Measurements from ENCODE around the gene PEX11A.

PEX11A gene

DNA sequence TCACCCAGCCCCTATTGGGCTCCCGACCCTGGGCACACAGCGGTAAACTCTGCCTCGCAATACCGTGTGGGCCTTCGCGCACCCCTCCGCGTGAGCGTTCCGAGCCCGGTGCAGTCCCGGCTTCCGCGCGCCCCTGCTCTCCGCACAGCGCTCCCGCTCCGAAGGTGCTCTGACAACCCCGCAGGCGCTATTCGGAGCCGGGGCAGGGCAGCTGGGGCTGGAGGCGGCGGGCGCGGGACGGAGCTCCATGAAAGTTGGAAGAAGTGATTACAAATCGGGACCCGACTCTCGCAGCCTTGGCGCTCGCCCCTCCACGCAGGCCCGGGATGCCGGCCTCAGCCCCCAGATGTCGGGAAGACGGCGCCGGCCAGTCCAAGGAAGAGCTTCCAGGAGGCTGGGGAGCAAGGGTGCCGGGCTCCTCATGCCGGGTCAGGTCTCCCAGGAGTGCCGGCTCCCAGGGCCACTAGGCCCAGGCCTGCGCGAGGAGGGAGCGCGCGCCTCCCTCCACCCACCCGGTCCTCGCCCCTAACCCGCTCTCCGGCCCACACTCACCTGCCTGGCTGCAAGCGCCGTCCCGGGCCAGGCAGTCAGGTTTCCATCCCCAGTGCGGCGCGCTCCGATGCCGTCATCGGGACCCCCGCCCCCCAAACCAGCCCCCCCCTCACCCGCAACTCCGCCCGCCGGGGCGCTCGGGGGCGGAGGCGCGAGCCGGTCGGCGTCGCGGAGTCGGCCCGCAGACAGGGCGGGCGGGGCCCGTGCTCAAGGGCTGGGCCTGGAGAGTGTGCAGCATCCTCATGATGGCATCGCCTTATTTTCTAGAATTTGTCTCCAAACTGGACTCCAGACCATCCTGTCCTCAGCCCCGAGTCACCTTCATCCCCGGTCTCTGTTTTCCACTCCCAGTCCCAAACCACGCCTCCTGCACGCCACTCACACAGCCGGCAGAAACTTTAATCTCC is 35.4 kb downstream of the PEX11A start, which contains the start of gene KIF7 (continued):
- TF ChIP-seq, protein P1, sequence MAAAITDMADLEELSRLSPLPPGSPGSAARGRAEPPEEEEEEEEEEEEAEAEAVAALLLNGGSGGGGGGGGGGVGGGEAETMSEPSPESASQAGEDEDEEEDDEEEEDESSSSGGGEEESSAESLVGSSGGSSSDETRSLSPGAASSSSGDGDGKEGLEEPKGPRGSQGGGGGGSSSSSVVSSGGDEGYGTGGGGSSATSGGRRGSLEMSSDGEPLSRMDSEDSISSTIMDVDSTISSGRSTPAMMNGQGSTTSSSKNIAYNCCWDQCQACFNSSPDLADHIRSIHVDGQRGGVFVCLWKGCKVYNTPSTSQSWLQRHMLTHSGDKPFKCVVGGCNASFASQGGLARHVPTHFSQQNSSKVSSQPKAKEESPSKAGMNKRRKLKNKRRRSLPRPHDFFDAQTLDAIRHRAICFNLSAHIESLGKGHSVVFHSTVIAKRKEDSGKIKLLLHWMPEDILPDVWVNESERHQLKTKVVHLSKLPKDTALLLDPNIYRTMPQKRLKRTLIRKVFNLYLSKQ (tag by site-specific recombination; IDR thresholded peaks at IDR 0.05; ENCODE audit: borderline replicate concordance) = no peak
- TF ChIP-seq ZNF558 (tag by site-specific recombination; IDR thresholded peaks at IDR 0.05) (no peak), ZNF843 (tag by site-specific recombination; IDR thresholded peaks at IDR 0.05) (no peak), ZNF114 (tag by site-specific recombination; IDR thresholded peaks at IDR 0.05) (no peak), SCRT1 (tag by site-specific recombination; IDR thresholded peaks at IDR 0.05; ENCODE audit: borderline replicate concordance) (no peak), ZNF621 (tag by site-specific recombination; IDR thresholded peaks at IDR 0.05) (no peak), ZFP3 (tag by site-specific recombination; IDR thresholded peaks at IDR 0.05; ENCODE audit: low read depth) (no peak), ZNF2 (tag by site-specific recombination; IDR thresholded peaks at IDR 0.05) (peak; percentile 43; the same call in 1 of the 2 replicates), HOXC10 (CRISPR knock-in tag; IDR thresholded peaks at IDR 0.05) (no peak), WT1 (tag by site-specific recombination; IDR thresholded peaks at IDR 0.05) (peak; percentile 30; the same call in 1 of the 2 replicates), ZNF76 (tag by site-specific recombination; IDR thresholded peaks at IDR 0.05; ENCODE audit: borderline replicate concordance, low read depth) (no peak), ZNF596 (tag by site-specific recombination; IDR thresholded peaks at IDR 0.05) (no peak), PRDM1 (tag by site-specific recombination; IDR thresholded peaks at IDR 0.05) (no peak), ZNF626 (tag by site-specific recombination; IDR thresholded peaks at IDR 0.05) (no peak), GLI4 (tag by site-specific recombination; IDR thresholded peaks at IDR 0.05) (no peak), ZNF629 (tag by site-specific recombination; IDR thresholded peaks at IDR 0.05) (peak; percentile 35; the same call in 1 of the 2 replicates), HOXD13 (CRISPR knock-in tag; IDR thresholded peaks at IDR 0.05; ENCODE audit: borderline replicate concordance) (no peak), ZNF837 (tag by site-specific recombination; IDR thresholded peaks at IDR 0.05) (no peak), ZFP69B (tag by site-specific recombination; IDR thresholded peaks at IDR 0.05) (no peak), EGR2 (tag by site-specific recombination; IDR thresholded peaks at IDR 0.05; ENCODE audit: low read depth) (peak; percentile 58), SP3 (tag by site-specific recombination; IDR thresholded peaks at IDR 0.05) (peak; percentile 60), ZNF394 (tag by site-specific recombination; IDR thresholded peaks at IDR 0.05; ENCODE audit: borderline replicate concordance) (no peak), ZNF23 (tag by site-specific recombination; IDR thresholded peaks at IDR 0.05; ENCODE audit: borderline replicate concordance) (no peak), ZNF677 (tag by site-specific recombination; IDR thresholded peaks at IDR 0.05) (no peak), ZNF211 (tag by site-specific recombination; IDR thresholded peaks at IDR 0.05; ENCODE audit: low read depth) (no peak), ZNF623 (tag by site-specific recombination; IDR thresholded peaks at IDR 0.05) (no peak), ZNF112 (tag by site-specific recombination; IDR thresholded peaks at IDR 0.05) (no peak), ZNF266 (tag by site-specific recombination; IDR thresholded peaks at IDR 0.05; ENCODE audit: low read depth) (no peak), ZNF529 (tag by site-specific recombination; IDR thresholded peaks at IDR 0.05; ENCODE audit: insufficient replicate concordance) (no peak), ZNF169 (tag by site-specific recombination; IDR thresholded peaks at IDR 0.05) (no peak), ZNF521 (tag by site-specific recombination; IDR thresholded peaks at IDR 0.05) (no peak), ZBTB21 (tag by site-specific recombination; IDR thresholded peaks at IDR 0.05) (no peak), SALL2 (tag by site-specific recombination; IDR thresholded peaks at IDR 0.05; ENCODE audit: borderline replicate concordance) (no peak), YY2 (tag by site-specific recombination; IDR thresholded peaks at IDR 0.05) (no peak)
- TF ChIP-seq, protein P2, sequence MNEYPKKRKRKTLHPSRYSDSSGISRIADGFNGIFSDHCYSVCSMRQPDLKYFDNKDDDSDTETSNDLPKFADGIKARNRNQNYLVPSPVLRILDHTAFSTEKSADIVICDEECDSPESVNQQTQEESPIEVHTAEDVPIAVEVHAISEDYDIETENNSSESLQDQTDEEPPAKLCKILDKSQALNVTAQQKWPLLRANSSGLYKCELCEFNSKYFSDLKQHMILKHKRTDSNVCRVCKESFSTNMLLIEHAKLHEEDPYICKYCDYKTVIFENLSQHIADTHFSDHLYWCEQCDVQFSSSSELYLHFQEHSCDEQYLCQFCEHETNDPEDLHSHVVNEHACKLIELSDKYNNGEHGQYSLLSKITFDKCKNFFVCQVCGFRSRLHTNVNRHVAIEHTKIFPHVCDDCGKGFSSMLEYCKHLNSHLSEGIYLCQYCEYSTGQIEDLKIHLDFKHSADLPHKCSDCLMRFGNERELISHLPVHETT (tag by site-specific recombination; IDR thresholded peaks at IDR 0.05) = no peak; the same call in 1 of the 2 replicates
- TF ChIP-seq, protein P3, sequence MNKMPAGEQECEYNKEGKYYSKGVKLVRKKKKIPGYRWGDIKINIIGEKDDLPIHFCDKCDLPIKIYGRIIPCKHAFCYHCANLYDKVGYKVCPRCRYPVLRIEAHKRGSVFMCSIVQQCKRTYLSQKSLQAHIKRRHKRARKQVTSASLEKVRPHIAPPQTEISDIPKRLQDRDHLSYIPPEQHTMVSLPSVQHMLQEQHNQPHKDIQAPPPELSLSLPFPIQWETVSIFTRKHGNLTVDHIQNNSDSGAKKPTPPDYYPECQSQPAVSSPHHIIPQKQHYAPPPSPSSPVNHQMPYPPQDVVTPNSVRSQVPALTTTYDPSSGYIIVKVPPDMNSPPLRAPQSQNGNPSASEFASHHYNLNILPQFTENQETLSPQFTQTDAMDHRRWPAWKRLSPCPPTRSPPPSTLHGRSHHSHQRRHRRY (tag by site-specific recombination; IDR thresholded peaks at IDR 0.05) = no peak
- TF ChIP-seq, protein P4, sequence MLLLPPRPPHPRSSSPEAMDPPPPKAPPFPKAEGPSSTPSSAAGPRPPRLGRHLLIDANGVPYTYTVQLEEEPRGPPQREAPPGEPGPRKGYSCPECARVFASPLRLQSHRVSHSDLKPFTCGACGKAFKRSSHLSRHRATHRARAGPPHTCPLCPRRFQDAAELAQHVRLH (tag by site-specific recombination; IDR thresholded peaks at IDR 0.05) = no peak

Measured in HEK293 (cell line).